Keratinocyte (primary cell): ENCODE measurements around the gene FOXD2. TPM values are rescaled to one million over a fixed set of nuclear protein-coding genes. Genes with fewer than 3 reads are reported as not detected.

Source experiments
- DNase-seq: peaks from one replicate; pipeline ENCODE4 v3.0.0-alpha.2; 2011; ENCODE audit warnings: low read depth, missing footprints, low spot score
- FAIRE-seq: peaks from 2 replicates; lab custom pipeline; 2011; peaks lifted over from hg19 to GRCh38; lab: Jason Lieb, UNC
- H2AFZ ChIP-seq: 2 replicates; pipeline ENCODE4 v1.6.0; 2012; ENCODE audit warnings: low read length, control low read depth, inconsistent platforms; ENCODE audit not compliant: control insufficient read depth
- H3K27ac ChIP-seq: 2 replicates; pipeline ENCODE4 v1.5.1; 2011; ENCODE audit warnings: low read length; ENCODE audit not compliant: control insufficient read depth, insufficient read depth
- H3K27me3 ChIP-seq: 3 replicates; pipeline ENCODE4 v1.6.0; 2011; ENCODE audit warnings: low read length; ENCODE audit not compliant: control insufficient read depth, insufficient read depth; ENCODE audit errors: extremely low read depth
- H3K36me3 ChIP-seq, 2 experiments: 2 replicates in 1 of 2; 3 replicates in 1 of 2; pipeline ENCODE4 v1.5.1; 2011; ENCODE audit warnings: low read length in 2 of 2, mild to moderate bottlenecking in 1 of 2; ENCODE audit not compliant: control insufficient read depth in 2 of 2, insufficient read depth in 2 of 2; ENCODE audit errors: extremely low read depth in 1 of 2
- H3K4me1 ChIP-seq: 3 replicates; pipeline ENCODE4 v1.5.1; 2011; ENCODE audit warnings: low read length; ENCODE audit not compliant: control insufficient read depth, insufficient read depth; ENCODE audit errors: extremely low read depth
- H3K4me2 ChIP-seq: 3 replicates; pipeline ENCODE4 v1.6.0; 2011; ENCODE audit warnings: low read depth, low read length; ENCODE audit not compliant: control insufficient read depth, insufficient read depth; ENCODE audit errors: extremely low read depth
- H3K4me3 ChIP-seq, 3 experiments: fragments of 200-600 bp in 1 of 3; sonication (generic) in 1 of 3; 2 replicates in 2 of 3; 3 replicates in 1 of 3; pipeline ENCODE4 v1.5.1; 2011 to 2016; ENCODE audit warnings: low read length in 3 of 3, mild to moderate bottlenecking in 3 of 3, control low read depth in 2 of 3, inconsistent platforms in 1 of 3, low read depth in 1 of 3, mixed read lengths in 1 of 3, mixed run types in 1 of 3, moderate library complexity in 1 of 3; ENCODE audit not compliant: control insufficient read depth in 2 of 3, insufficient read depth in 2 of 3; ENCODE audit errors: extremely low read depth in 1 of 3
- H3K79me2 ChIP-seq: 2 replicates; pipeline ENCODE4 v1.6.0; 2012; ENCODE audit warnings: low read length; ENCODE audit not compliant: control insufficient read depth, insufficient read depth
- H3K9ac ChIP-seq: 3 replicates; pipeline ENCODE4 v1.6.0; 2011; ENCODE audit warnings: low read length; ENCODE audit not compliant: control insufficient read depth, insufficient read depth; ENCODE audit errors: extremely low read depth
- H3K9me1 ChIP-seq: 3 replicates; pipeline ENCODE4 v1.6.0; 2011; ENCODE audit warnings: low read length; ENCODE audit not compliant: control insufficient read depth, insufficient read depth; ENCODE audit errors: extremely low read depth
- H3K9me3 ChIP-seq: 2 replicates; pipeline ENCODE4 v1.5.1; 2012; ENCODE audit warnings: low read depth, low read length; ENCODE audit not compliant: control insufficient read depth
- H4K20me1 ChIP-seq: 3 replicates; pipeline ENCODE4 v1.6.0; 2011; ENCODE audit warnings: low read length; ENCODE audit not compliant: control insufficient read depth, insufficient read depth; ENCODE audit errors: extremely low read depth
- EZH2 ChIP-seq: IDR thresholded peaks from one replicate; pipeline ENCODE4 v1.6.1; 2012; ENCODE audit warnings: inconsistent platforms, mild to moderate bottlenecking, low read length, moderate library complexity
- dilution Hi-C: fragments of 300-500 bp; cut with MboI; formaldehyde crosslinking; loops from one replicate; pipeline ENCODE4 v1.7.0; 2020; ENCODE audit warnings: low sequenced_read_pairs; ENCODE audit not compliant: extremely low pct_ligation_motif_present
- polyA plus RNA-seq, 5 experiments: library from polyadenylated mRNA; depleted of rRNA in 3 of 5; stranded (reverse) in 3 of 5; stranded (forward) in 1 of 5; unstranded in 1 of 5; fragments of >200 nt; gene quantifications; 1 replicate in 1 of 5; 2 replicates in 3 of 5; 3 replicates in 1 of 5; pipeline versions ENCODE4 v1.2.1 to v1.2.3, GENCODE V29; 2011 to 2012; ENCODE audit warnings: missing spikeins in 2 of 5, low read depth in 1 of 5, low replicate concordance in 1 of 5
- TF ChIP-seq, protein P1 (sequence below), 3 experiments: IDR thresholded peaks in 1 of 3; conservative IDR thresholded peaks in 1 of 3; optimal IDR thresholded peaks in 1 of 3; 2 replicates in 2 of 3; 3 replicates in 1 of 3; pipeline versions ENCODE3 to v1.5.1; 2011; ENCODE audit warnings: low read length in 3 of 3, mild to moderate bottlenecking in 3 of 3, moderate library complexity in 2 of 3, control low read depth in 1 of 3, inconsistent platforms in 1 of 3; ENCODE audit not compliant: insufficient read depth in 2 of 3; ENCODE audit errors: extremely low read depth in 1 of 3

FOXD2 gene
- polyA plus RNA-seq, 1 donor (not counting 4 experiments of a cell fraction or from before 2014, with no cell fraction given): 0.04 TPM

DNA sequence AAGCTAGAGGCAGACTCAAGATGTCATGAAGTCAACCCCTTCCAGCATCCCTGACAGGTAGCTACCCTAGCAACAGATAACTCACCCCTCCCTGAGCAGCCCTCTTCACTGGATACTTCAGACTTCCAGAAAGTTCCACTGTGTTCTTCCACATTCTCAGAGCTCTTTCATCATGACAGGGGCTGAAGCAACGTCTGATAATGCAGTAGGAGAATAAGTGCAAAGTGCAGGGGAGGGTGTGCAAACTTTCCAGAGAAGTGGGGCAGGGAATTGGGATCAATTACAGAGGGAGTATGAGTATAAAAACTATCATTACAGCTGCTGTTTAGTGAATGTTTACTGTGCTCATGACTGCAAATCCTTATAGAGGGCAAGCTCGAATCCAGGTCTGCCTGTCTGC lies 48.1 kb upstream of the FOXD2 start:
- Histone ChIP-seq H3K4me3 (no peak overlapping the region), H3K79me2 (no peaks in the 10 kb centered on the region), H4K20me1 (no peaks in the 10 kb centered on the region), H3K27ac (no peak overlapping the region), H3K9ac (no peak overlapping the region), H2AFZ (no peak overlapping the region), H3K9me3 (no peaks in the 10 kb centered on the region), H3K4me2 (no peak overlapping the region), H3K27me3 (no peaks in the 10 kb centered on the region), H3K4me1 (no peaks in the 10 kb centered on the region), H3K36me3 (no peaks in the 10 kb centered on the region), H3K9me1 (no peaks in the 10 kb centered on the region)
- dilution Hi-C loops: no loop called here
- TF ChIP-seq EZH2: no peak
- TF ChIP-seq, protein P1, sequence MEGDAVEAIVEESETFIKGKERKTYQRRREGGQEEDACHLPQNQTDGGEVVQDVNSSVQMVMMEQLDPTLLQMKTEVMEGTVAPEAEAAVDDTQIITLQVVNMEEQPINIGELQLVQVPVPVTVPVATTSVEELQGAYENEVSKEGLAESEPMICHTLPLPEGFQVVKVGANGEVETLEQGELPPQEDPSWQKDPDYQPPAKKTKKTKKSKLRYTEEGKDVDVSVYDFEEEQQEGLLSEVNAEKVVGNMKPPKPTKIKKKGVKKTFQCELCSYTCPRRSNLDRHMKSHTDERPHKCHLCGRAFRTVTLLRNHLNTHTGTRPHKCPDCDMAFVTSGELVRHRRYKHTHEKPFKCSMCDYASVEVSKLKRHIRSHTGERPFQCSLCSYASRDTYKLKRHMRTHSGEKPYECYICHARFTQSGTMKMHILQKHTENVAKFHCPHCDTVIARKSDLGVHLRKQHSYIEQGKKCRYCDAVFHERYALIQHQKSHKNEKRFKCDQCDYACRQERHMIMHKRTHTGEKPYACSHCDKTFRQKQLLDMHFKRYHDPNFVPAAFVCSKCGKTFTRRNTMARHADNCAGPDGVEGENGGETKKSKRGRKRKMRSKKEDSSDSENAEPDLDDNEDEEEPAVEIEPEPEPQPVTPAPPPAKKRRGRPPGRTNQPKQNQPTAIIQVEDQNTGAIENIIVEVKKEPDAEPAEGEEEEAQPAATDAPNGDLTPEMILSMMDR (optimal IDR thresholded peaks at IDR 0.05 in 1 of 3, IDR thresholded peaks at IDR 0.05 in 1 of 3, conservative IDR thresholded peaks at IDR 0.05 in 1 of 3; ENCODE audit: extremely low read depth in 1 of 3, insufficient read depth in 2 of 3, low read length in 3 of 3): no peak
- DNase-seq: no peak
- FAIRE-seq: no peak

DNA sequence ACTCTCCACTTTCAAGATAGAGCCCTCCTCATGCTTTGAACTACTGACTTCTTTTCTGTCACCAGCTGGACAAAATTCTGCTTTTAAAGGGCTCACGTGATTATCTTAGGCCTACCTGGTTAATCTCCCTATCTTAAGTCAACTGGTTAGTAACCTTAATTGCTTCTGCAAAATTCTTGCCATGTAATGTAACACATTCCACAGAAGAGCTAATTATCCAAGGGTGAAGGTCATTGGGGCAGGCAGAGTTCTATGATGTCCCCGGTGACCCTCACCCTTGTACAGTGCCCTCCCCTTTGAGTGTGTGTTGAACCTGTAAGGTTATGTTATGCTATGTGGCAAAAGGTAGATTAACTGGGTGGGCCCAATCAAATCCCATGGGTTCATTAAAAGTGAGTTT lies 47.0 kb upstream of the FOXD2 start:
- H3K4me3 ChIP-seq: no peak overlapping the region
- no peak for TF ChIP-seq EZH2
- TF ChIP-seq, protein P1 (optimal IDR thresholded peaks at IDR 0.05 in 1 of 3, IDR thresholded peaks at IDR 0.05 in 1 of 3, conservative IDR thresholded peaks at IDR 0.05 in 1 of 3; ENCODE audit: extremely low read depth in 1 of 3, insufficient read depth in 2 of 3, low read length in 3 of 3): no peak
- no peak overlapping the region for H3K4me2 ChIP-seq
- FAIRE-seq (no peak), DNase-seq (no peak)
- H3K9me3 ChIP-seq: no peaks in the 10 kb centered on the region
- no peaks in the 10 kb centered on the region for H3K4me1 ChIP-seq
- no peaks in the 10 kb centered on the region for H3K27me3 ChIP-seq
- no peaks in the 10 kb centered on the region for H3K36me3 ChIP-seq
- no peak overlapping the region for H2AFZ ChIP-seq
- no peak overlapping the region for H3K27ac ChIP-seq
- H3K79me2 ChIP-seq: no peaks in the 10 kb centered on the region
- no peaks in the 10 kb centered on the region for H3K9me1 ChIP-seq
- no peak overlapping the region for H3K9ac ChIP-seq
- dilution Hi-C loops: no loop called here
- no peaks in the 10 kb centered on the region for H4K20me1 ChIP-seq
